Naive thymus-derived CD4-positive, alpha-beta T cell (primary cell): ENCODE measurements around the gene ALOX12. TPM values are rescaled to one million over a fixed set of nuclear protein-coding genes. Genes with fewer than 3 reads are reported as not detected.

Source experiments
- ATAC-seq: fragments of 150-1000 bp; cut with Tn5 transposase; 2 replicates; pipeline ENCODE4 v1.10.0; 2021; ENCODE audit warnings: mild to moderate bottlenecking, moderate library complexity
- CTCF ChIA-PET: fragments of 350-600 bp; sonication (Branson Sonifier 250); formaldehyde crosslinking; loops from one replicate; lab custom pipeline; 2021; ENCODE audit warnings: antibody characterized with exemption; lab: Charles Lee
- POLR2A ChIA-PET: fragments of 350-600 bp; sonication (Branson Sonifier 250); formaldehyde crosslinking; loops from one replicate; lab custom pipeline; 2021; ENCODE audit warnings: antibody characterized with exemption, inconsistent platforms; lab: Charles Lee
- DNase-seq, 9 donors: peaks; one replicate each; pipeline versions ENCODE4 v3.0.0 to v3.0.0-alpha.2; 2020 to 2022; ENCODE audit warnings: mixed read lengths in 1 of 9
- H3K27ac ChIP-seq: one replicate; pipeline ENCODE4 v1.7.0; 2013; ENCODE audit warnings: mild to moderate bottlenecking, low read depth, low read length, moderate library complexity
- H3K27me3 ChIP-seq, 2 donors: one replicate each; pipeline ENCODE4 v1.7.0; 2013; ENCODE audit warnings: low read length in 2 of 2, mild to moderate bottlenecking in 2 of 2, moderate library complexity in 2 of 2; ENCODE audit not compliant: control insufficient read depth in 2 of 2, insufficient read depth in 2 of 2
- H3K36me3 ChIP-seq, 3 experiments: 1 replicate in 2 of 3; 2 replicates in 1 of 3; pipeline ENCODE4 v1.7.0; 2013; ENCODE audit warnings: low read length in 3 of 3, mild to moderate bottlenecking in 3 of 3, moderate library complexity in 1 of 3; ENCODE audit not compliant: insufficient read depth in 3 of 3, control insufficient read depth in 2 of 3
- H3K4me1 ChIP-seq, 2 donors: one replicate each; pipeline ENCODE4 v1.7.0; 2013; ENCODE audit warnings: low read length in 2 of 2, mild to moderate bottlenecking in 2 of 2, moderate library complexity in 1 of 2; ENCODE audit not compliant: control insufficient read depth in 2 of 2, insufficient read depth in 2 of 2
- H3K4me3 ChIP-seq: 2 replicates; pipeline ENCODE4 v1.7.0; 2013; ENCODE audit warnings: mild to moderate bottlenecking, low read length
- H3K9me3 ChIP-seq, 3 experiments: 1 replicate in 2 of 3; 2 replicates in 1 of 3; pipeline ENCODE4 v1.7.0; 2013; ENCODE audit warnings: low read length in 3 of 3; ENCODE audit not compliant: control insufficient read depth in 2 of 3
- H3K27ac Mint-ChIP-seq, 9 donors: one replicate each; pipeline ENCODE4 v1.8.0; 2020 to 2022; ENCODE audit warnings: mixed read lengths in 9 of 9, mild to moderate bottlenecking in 8 of 9, moderate library complexity in 5 of 9, inconsistent platforms in 2 of 9
- H3K27me3 Mint-ChIP-seq, 5 donors: one replicate each; pipeline ENCODE4 v1.8.0; 2021 to 2022; ENCODE audit warnings: mixed read lengths in 5 of 5, mild to moderate bottlenecking in 1 of 5
- H3K36me3 Mint-ChIP-seq, 5 donors: one replicate each; pipeline ENCODE4 v1.8.0; 2020 to 2022; ENCODE audit warnings: mixed read lengths in 5 of 5, mild to moderate bottlenecking in 3 of 5, inconsistent platforms in 1 of 5
- H3K4me1 Mint-ChIP-seq, 7 donors: one replicate each; pipeline ENCODE4 v1.8.0; 2020 to 2022; ENCODE audit warnings: mixed read lengths in 7 of 7, mild to moderate bottlenecking in 3 of 7, inconsistent platforms in 1 of 7
- H3K4me3 Mint-ChIP-seq, 10 donors: one replicate each; pipeline ENCODE4 v1.8.0; 2020 to 2022; ENCODE audit warnings: mild to moderate bottlenecking in 10 of 10, mixed read lengths in 10 of 10, moderate library complexity in 6 of 10, inconsistent platforms in 2 of 10
- H3K9me3 Mint-ChIP-seq, 11 donors: one replicate each; pipeline ENCODE4 v1.8.0; 2020 to 2022; ENCODE audit warnings: mixed read lengths in 11 of 11, mild to moderate bottlenecking in 4 of 11, inconsistent platforms in 1 of 11, moderate library complexity in 1 of 11
- intact Hi-C, 2 donors: fragments of 100-400 bp; cut with micrococcal nuclease; formaldehyde crosslinking; loops; one replicate each; pipeline ENCODE4 v1.15.1; 2023
- polyA plus RNA-seq, 2 donors: library from polyadenylated mRNA; unstranded; fragments of 300-500 nt; fragmentation: Illumina TruSeq; gene quantifications; one replicate each; pipeline ENCODE4 v1.2.3, GENCODE V29; 2021
- total RNA-seq, 6 experiments: library from RNA in 5 of 6; stranded (reverse) in 5 of 6; gene quantifications; 1 replicate in 5 of 6; 2 replicates in 1 of 6; pipeline ENCODE4 v1.2.3 and lab custom pipeline; 2021 to 2026

The ALOX12 gene
- total and polyA plus RNA-seq, 7 experiments from 2014 or later = 0.08 to 1.0 (median 0.48) TPM; not detected in 4

DNA sequence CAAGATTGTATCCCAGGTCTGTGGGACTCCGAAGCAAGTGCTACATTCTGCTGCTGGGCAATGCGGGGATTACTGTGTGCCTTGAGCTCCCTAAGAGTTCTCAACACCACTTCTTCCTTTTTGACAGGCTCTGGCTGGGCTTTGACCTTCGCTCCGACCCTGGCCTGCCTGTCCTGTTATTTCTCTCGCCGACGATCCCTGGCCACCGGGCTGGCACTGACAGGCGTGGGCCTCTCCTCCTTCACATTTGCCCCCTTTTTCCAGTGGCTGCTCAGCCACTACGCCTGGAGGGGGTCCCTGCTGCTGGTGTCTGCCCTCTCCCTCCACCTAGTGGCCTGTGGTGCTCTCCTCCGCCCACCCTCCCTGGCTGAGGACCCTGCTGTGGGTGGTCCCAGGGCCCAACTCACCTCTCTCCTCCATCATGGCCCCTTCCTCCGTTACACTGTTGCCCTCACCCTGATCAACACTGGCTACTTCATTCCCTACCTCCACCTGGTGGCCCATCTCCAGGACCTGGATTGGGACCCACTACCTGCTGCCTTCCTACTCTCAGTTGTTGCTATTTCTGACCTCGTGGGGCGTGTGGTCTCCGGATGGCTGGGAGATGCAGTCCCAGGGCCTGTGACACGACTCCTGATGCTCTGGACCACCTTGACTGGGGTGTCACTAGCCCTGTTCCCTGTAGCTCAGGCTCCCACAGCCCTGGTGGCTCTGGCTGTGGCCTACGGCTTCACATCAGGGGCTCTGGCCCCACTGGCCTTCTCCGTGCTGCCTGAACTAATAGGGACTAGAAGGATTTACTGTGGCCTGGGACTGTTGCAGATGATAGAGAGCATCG, 42.4 kb downstream of the ALOX12 start:
- CTCF ChIA-PET = interaction anchor here (0.5 to 3.7 kb wide), 2 partner anchors 8 to 577 kb away, joined by 3 to 33 read pairs; no protein-coding TSS in a partner anchor
- Histone ChIP-seq H3K27ac (peak overlapping the region; percentile 33), H3K4me1 (peaks cover 32 to 42% of the 10 kb centered on the region in 2 donors), H3K9me3 (no peaks in the 10 kb centered on the region), H3K27me3 (no peaks in the 10 kb centered on the region), H3K36me3 (no peaks in the 10 kb centered on the region), H3K4me3 (no peak overlapping the region)
- Mint-ChIP-seq H3K27me3 (peaks cover 0 to 14% (median 0%) of the 10 kb centered on the region in 5 donors), H3K36me3 (peaks cover 0 to 2% (median 0%) of the 10 kb centered on the region in 5 donors), H3K4me1 (peaks cover 25 to 82% (median 61%) of the 10 kb centered on the region in 7 donors), H3K9me3 (no peaks in the 10 kb centered on the region), H3K4me3 (peak overlapping the region in 7 of 10 donors; percentile 15 to 64 (median 58)), H3K27ac (peak overlapping the region in 7 of 9 donors; percentile 41 to 84 (median 64))
- no peak for ATAC-seq
- intact Hi-C loops = loop anchor here (5.0 kb wide), 3 partner anchors 269 to 649 kb away; partner anchors contain the start of genes EIF5A (in 2 of the 2), POLR2A (in 1 of the 2), SLC35G6 (in 1 of the 2) and TP53 (in 1 of the 2)
- DNase-seq = no peak
- POLR2A ChIA-PET = interaction anchor here (0.5 to 1.8 kb wide), 6 partner anchors 7 to 395 kb away, joined by 4 to 7 read pairs (median 4); no protein-coding TSS in a partner anchor

GRCh38 chr17:7039832-7040231, 44.0 kb downstream of the ALOX12 start:
- no peaks in the 10 kb centered on the region for H3K9me3 ChIP-seq
- Mint-ChIP-seq H3K9me3 (no peaks in the 10 kb centered on the region), H3K4me1 (peaks cover 18 to 71% (median 51%) of the 10 kb centered on the region in 7 donors), H3K27ac (peak overlapping the region in 8 of 9 donors; percentile 31 to 91 (median 80)), H3K4me3 (peak overlapping the region in 4 of 10 donors; percentile 4 to 76 (median 31)), H3K27me3 (peaks cover 0 to 24% (median 0%) of the 10 kb centered on the region in 5 donors), H3K36me3 (peaks cover 0 to 2% (median 0%) of the 10 kb centered on the region in 5 donors)
- CTCF ChIA-PET = interaction anchor here (1.0 to 1.8 kb wide), 2 partner anchors 101 to 126 kb away, joined by 3 to 4 read pairs; no protein-coding TSS in a partner anchor
- DNase-seq (no peak), ATAC-seq (no peak)
- peaks cover 29 to 36% of the 10 kb centered on the region in 2 donors for H3K4me1 ChIP-seq
- no peaks in the 10 kb centered on the region for H3K36me3 ChIP-seq
- no peak overlapping the region for H3K4me3 ChIP-seq
- intact Hi-C loops = loop anchor here (5.0 to 10.0 kb wide), 4 partner anchors 267 to 795 kb away; partner anchors contain the start of genes EIF5A (in 2 of the 2), KDM6B (in 1 of the 2), POLR2A (in 1 of the 2) and SLC35G6 (in 1 of the 2)
- H3K27me3 ChIP-seq = no peaks in the 10 kb centered on the region
- peak overlapping the region; percentile 43 for H3K27ac ChIP-seq
- POLR2A ChIA-PET = interaction anchor here (1.3 kb wide), 1 partner anchor 125 kb away, joined by 3 read pairs; no protein-coding TSS in a partner anchor

DNA sequence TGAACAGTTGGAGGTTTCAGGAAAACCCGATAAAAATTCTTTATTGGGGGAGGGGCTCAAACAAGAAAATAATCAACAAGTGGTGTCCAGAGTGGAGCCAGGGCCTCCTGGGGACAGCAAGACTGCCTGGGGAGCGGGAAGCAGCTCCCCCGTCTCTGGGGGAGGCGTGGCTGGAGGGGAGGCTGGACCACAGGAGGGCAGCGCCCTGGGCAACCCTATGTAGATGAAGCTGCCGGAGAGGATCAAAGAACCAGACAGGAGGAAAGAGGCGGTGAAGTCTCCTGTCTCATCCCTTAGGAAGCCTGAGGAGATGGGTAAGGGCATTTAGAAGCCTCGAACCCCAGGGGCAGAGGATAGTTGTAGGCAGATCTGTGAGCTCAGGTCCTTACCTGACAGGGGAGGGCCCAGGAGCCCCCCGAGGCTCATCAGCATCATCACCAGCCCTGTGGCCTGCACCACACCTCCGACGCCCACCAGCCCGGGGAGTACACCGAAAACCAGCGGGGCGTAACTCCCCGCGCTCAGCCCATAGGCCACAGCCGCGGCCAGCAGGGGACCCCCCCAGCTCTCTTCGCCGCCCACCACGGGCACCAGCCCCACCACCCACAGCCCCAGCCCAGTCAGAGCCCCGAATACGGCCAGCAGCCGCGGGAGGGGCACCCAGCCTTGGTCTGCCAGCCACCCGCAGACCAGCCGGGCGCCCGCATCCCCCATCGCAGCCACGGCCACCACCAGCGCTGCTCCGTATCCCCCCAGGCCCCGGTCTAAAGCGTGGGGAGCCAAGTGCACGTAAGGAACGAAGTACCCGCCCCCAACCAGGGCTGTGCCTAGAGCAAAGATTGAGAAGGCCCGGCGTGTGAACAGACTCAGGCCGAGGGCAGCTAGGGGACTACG, 46.0 kb downstream of the ALOX12 start:
- Mint-ChIP-seq H3K4me3 (peak overlapping the region; percentile 60 to 87 (median 80)), H3K9me3 (no peaks in the 10 kb centered on the region), H3K27ac (peak overlapping the region in 8 of 9 donors; percentile 77 to 95 (median 90)), H3K4me1 (peaks cover 14 to 78% (median 51%) of the 10 kb centered on the region in 7 donors), H3K27me3 (peaks cover 0 to 31% (median 0%) of the 10 kb centered on the region in 5 donors), H3K36me3 (peaks cover 0 to 2% (median 0%) of the 10 kb centered on the region in 5 donors)
- peaks cover 25 to 30% of the 10 kb centered on the region in 2 donors for H3K4me1 ChIP-seq
- DNase-seq (peak in 3 of 9 donors; percentile 23 to 43 (median 29)), ATAC-seq (peak; percentile 44)
- H3K9me3 ChIP-seq = no peaks in the 10 kb centered on the region
- ChIA-PET CTCF (interaction anchor here (1.8 to 6.4 kb wide), 2 partner anchors 95 to 128 kb away, joined by 4 to 145 read pairs; no protein-coding TSS in a partner anchor), POLR2A (interaction anchor here (0.5 to 2.1 kb wide), 8 partner anchors 10 to 579 kb away, joined by 3 to 8 read pairs (median 4); partner anchors contain the start of gene RNASEK)
- H3K36me3 ChIP-seq = no peaks in the 10 kb centered on the region
- H3K27me3 ChIP-seq = no peaks in the 10 kb centered on the region
- peak overlapping the region; percentile 68 for H3K4me3 ChIP-seq
- intact Hi-C loops = loop anchor here in 1 of 2 donors (10.0 kb wide), 1 partner anchor 793 kb away; the partner anchor contains the start of gene KDM6B
- peak overlapping the region; percentile 78 for H3K27ac ChIP-seq

GRCh38 chr17:7042501-7043181, 46.8 kb downstream of the ALOX12 start:
- POLR2A ChIA-PET = interaction anchor here (0.5 to 2.1 kb wide), 10 partner anchors 7 to 645 kb away, joined by 3 to 8 read pairs (median 4); partner anchors contain the start of genes MPDU1 and SLC16A13
- ATAC-seq (peak; percentile 53), DNase-seq (peak; percentile 36 to 61 (median 55))
- peaks cover 0 to 31% (median 0%) of the 10 kb centered on the region in 5 donors for H3K27me3 Mint-ChIP-seq
- CTCF ChIA-PET = interaction anchor here (6.4 kb wide), 1 partner anchor 94 kb away, joined by 145 read pairs; no protein-coding TSS in a partner anchor
- H3K9me3 Mint-ChIP-seq = no peaks in the 10 kb centered on the region
- H3K27ac ChIP-seq = peak overlapping the region; percentile 78
- H3K4me3 Mint-ChIP-seq = peak overlapping the region; percentile 60 to 87 (median 80)
- peaks cover 0 to 2% (median 0%) of the 10 kb centered on the region in 5 donors for H3K36me3 Mint-ChIP-seq
- no peaks in the 10 kb centered on the region for H3K27me3 ChIP-seq
- peak overlapping the region; percentile 33 to 95 (median 89) for H3K27ac Mint-ChIP-seq
- intact Hi-C loops = loop anchor here in 1 of 2 donors (10.0 kb wide), 1 partner anchor 792 kb away; the partner anchor contains the start of gene KDM6B
- H3K9me3 ChIP-seq = no peaks in the 10 kb centered on the region
- no peaks in the 10 kb centered on the region for H3K36me3 ChIP-seq
- H3K4me1 Mint-ChIP-seq = peaks cover 14 to 79% (median 58%) of the 10 kb centered on the region in 7 donors
- peak overlapping the region; percentile 68 for H3K4me3 ChIP-seq
- peaks cover 27 to 33% of the 10 kb centered on the region in 2 donors for H3K4me1 ChIP-seq

DNA sequence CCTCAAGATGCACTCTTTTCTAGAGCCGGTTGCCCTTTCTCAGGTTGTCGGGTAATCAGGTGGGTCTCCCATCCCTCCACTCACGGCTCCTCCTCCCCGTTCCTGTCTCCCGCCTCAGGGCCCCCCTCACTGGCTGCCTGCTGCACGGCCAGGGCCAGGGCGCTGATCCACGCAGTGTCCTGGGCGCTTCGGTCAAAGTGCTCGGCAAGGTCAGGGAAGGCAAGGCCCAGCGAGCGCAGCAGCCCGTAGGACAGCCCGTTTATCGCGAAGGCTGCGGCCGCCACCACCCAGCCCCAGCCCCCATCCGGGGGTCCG, 47.3 kb downstream of the ALOX12 start:
- H3K4me3 Mint-ChIP-seq = peak overlapping the region; percentile 60 to 87 (median 80)
- Histone ChIP-seq H3K27me3 (no peaks in the 10 kb centered on the region), H3K9me3 (no peaks in the 10 kb centered on the region), H3K4me1 (peaks cover 27 to 30% of the 10 kb centered on the region in 2 donors), H3K27ac (peak overlapping the region; percentile 78), H3K4me3 (peak overlapping the region; percentile 68), H3K36me3 (no peaks in the 10 kb centered on the region)
- peaks cover 13 to 76% (median 57%) of the 10 kb centered on the region in 7 donors for H3K4me1 Mint-ChIP-seq
- ATAC-seq = peak; percentile 1
- DNase-seq = peak in 2 of 9 donors; percentile 21 to 29
- peaks cover 0 to 2% (median 0%) of the 10 kb centered on the region in 5 donors for H3K36me3 Mint-ChIP-seq
- intact Hi-C loops = loop anchor here in 1 of 2 donors (10.0 kb wide), 1 partner anchor 792 kb away; the partner anchor contains the start of gene KDM6B
- peaks cover 0 to 31% (median 0%) of the 10 kb centered on the region in 5 donors for H3K27me3 Mint-ChIP-seq
- no peaks in the 10 kb centered on the region for H3K9me3 Mint-ChIP-seq
- ChIA-PET POLR2A (interaction anchor here (0.6 to 1.6 kb wide), 5 partner anchors 8 to 645 kb away, joined by 3 to 7 read pairs (median 4); partner anchors contain the start of genes MPDU1 and SLC16A13), CTCF (interaction anchor here (6.4 kb wide), 1 partner anchor 93 kb away, joined by 145 read pairs; no protein-coding TSS in a partner anchor)
- H3K27ac Mint-ChIP-seq = peak overlapping the region in 8 of 9 donors; percentile 77 to 95 (median 85)
